ENCODE data around the gene CTTNBP2. TPM values are rescaled to one million over a fixed set of nuclear protein-coding genes. Genes with fewer than 3 reads are reported as not detected.
A peak's percentile ranks its signal among the peaks of the same experiment; 100 is the strongest.
"Not testable (repeated sequence)": the region's sequence is repeated elsewhere in the genome, so short reads cannot be mapped to it uniquely, and the experiment has no call there.

CTTNBP2 gene
- total RNA-seq, 4 donors from 2014 or later = 13.8 to 19.4 (median 17.6) TPM

DNA sequence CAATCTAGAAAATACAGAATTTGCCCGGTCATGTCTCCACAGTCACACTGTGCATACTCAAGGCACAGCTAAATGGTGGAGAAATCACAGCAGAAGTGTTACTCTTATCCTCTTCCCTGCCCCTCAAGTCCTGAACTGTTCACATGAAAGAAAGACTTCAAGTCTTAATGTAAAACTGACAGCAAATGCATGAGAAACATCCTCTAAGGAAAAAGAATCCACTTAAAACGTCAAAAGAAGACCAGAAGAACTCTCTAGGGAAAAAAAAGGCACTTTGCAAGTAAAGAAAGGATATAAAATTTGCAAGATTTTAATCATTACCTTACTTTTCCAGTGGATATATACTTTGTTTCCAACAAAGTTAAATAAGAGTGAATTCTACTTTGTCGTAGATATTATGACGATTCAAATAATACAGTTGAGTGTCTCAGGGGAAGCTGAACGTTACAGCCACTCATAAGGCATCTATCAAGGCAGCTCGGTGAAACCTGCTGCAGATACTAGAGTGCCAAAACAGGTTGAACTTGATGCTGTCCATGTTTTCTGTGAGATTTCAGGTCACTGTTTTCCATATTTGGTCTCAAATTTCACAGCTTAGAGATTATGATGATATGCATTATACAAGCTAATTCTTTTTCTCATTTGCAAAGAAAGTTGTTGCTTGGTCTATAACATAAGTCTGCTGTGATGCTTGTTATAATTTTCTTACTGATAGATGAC is 155.0 kb downstream of the CTTNBP2 start:
- intact Hi-C loops (cut with DNase I) = no loop called here
- H3K27me3 ChIP-seq = no peaks in the 10 kb centered on the region
- no peaks in the 10 kb centered on the region for H3K9me3 ChIP-seq
- no peak overlapping the region for H3K27ac ChIP-seq
- WGBS, 2 donors = 80 to 82% methylated on average over 6 of the region's 6 CpGs
- TF ChIP-seq, protein P1, sequence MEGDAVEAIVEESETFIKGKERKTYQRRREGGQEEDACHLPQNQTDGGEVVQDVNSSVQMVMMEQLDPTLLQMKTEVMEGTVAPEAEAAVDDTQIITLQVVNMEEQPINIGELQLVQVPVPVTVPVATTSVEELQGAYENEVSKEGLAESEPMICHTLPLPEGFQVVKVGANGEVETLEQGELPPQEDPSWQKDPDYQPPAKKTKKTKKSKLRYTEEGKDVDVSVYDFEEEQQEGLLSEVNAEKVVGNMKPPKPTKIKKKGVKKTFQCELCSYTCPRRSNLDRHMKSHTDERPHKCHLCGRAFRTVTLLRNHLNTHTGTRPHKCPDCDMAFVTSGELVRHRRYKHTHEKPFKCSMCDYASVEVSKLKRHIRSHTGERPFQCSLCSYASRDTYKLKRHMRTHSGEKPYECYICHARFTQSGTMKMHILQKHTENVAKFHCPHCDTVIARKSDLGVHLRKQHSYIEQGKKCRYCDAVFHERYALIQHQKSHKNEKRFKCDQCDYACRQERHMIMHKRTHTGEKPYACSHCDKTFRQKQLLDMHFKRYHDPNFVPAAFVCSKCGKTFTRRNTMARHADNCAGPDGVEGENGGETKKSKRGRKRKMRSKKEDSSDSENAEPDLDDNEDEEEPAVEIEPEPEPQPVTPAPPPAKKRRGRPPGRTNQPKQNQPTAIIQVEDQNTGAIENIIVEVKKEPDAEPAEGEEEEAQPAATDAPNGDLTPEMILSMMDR (IDR thresholded peaks at IDR 0.05) = no peak
- no peak for TF ChIP-seq POLR2A (IDR thresholded peaks at IDR 0.05)
- H3K36me3 ChIP-seq = peaks cover 0 to 5% of the 10 kb centered on the region in 2 donors
- H3K4me3 ChIP-seq (replicated peaks in 1 of 3) = no peak overlapping the region
- DNase-seq = no peak
- no peaks in the 10 kb centered on the region for H3K4me1 ChIP-seq

DNA sequence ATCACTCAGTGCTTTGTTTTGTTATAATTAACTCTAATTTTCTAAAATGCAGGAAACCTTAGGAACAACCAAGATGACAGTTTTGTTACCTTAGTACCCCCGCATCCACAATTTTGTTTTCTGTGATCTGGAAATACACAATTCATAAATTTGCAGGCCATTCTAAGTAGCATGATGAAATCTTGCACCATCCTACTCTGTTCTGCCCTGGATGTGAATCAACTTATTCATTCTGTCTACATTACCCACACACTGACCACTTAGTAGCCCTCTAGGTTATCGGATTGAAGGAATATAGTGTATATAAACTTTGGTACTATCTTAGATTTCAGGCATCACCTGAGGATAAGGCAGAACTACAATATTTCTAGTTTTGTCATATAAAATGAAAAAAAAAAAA is 155.9 kb downstream of the CTTNBP2 start:
- intact Hi-C loops (cut with DNase I) = no loop called here

GRCh38 chr7:117716707-117717299 is 156.4 kb downstream of the CTTNBP2 start:
- no peaks in the 10 kb centered on the region for H3K9me3 ChIP-seq
- intact Hi-C loops (cut with DNase I) = no loop called here
- H3K4me3 ChIP-seq (replicated peaks in 1 of 3) = no peak overlapping the region
- H3K27ac ChIP-seq = no peak overlapping the region
- peaks cover 0 to 5% of the 10 kb centered on the region in 2 donors for H3K36me3 ChIP-seq
- TF ChIP-seq, protein P1 (IDR thresholded peaks at IDR 0.05) = no peak
- TF ChIP-seq POLR2A (IDR thresholded peaks at IDR 0.05) = no peak
- WGBS, 2 donors = 72 to 74% methylated on average over 5 of the region's 5 CpGs
- H3K27me3 ChIP-seq = no peaks in the 10 kb centered on the region
- no peaks in the 10 kb centered on the region for H3K4me1 ChIP-seq
- DNase-seq = no peak

More for the DNA sequence above, 155.9 kb downstream of the CTTNBP2 start:
- WGBS, 2 donors = 97 to 98% methylated on average over 2 of the region's 2 CpGs
- Histone ChIP-seq H3K27me3 (no peaks in the 10 kb centered on the region), H3K27ac (no peak overlapping the region), H3K4me1 (no peaks in the 10 kb centered on the region), H3K36me3 (peaks cover 0 to 5% of the 10 kb centered on the region in 2 donors), H3K4me3 (replicated peaks in 1 of 3) (no peak overlapping the region), H3K9me3 (no peaks in the 10 kb centered on the region)
- TF ChIP-seq POLR2A (IDR thresholded peaks at IDR 0.05) = no peak
- TF ChIP-seq, protein P1 (IDR thresholded peaks at IDR 0.05) = no peak
- DNase-seq = no peak

- Histone ChIP-seq H3K9me3 (no peaks in the 10 kb centered on the region), H3K27me3 (no peaks in the 10 kb centered on the region), H3K4me1 (no peaks in the 10 kb centered on the region), H3K4me3 (replicated peaks in 1 of 3) (no peak overlapping the region), H3K36me3 (peaks cover 0 to 5% of the 10 kb centered on the region in 2 donors), H3K27ac (no peak overlapping the region)
- WGBS, 2 donors = 74 to 75% methylated on average over 3 of the region's 3 CpGs
- no peak for TF ChIP-seq POLR2A (IDR thresholded peaks at IDR 0.05)
- TF ChIP-seq, protein P1 (IDR thresholded peaks at IDR 0.05) = peak in 4 of 6 experiments; percentile 14 to 49 (median 40)
- intact Hi-C loops (cut with DNase I) = no loop called here
- DNase-seq = peak; percentile 10 to 12
Observed at GRCh38 chr7:117715784-117716445, 157.3 kb downstream of the CTTNBP2 start.

DNA sequence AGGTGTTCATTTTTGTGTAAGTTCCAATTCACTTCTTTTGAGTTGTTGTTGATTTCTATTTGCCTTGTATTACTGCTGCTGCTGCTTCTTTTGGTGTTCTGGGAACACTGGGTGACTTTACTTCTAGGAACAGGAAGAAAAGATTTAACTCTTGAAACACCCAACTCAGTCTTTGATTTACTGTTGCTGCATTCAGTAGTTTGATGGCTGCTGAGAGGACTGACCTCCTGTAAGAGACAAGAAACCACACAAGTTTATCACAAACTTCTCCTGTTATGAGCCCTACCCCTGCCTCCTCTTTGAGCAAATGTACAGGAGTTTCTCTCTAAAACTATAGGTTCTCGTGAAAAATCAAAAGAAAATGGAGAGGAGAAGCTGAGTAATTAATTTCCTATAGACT is 161.7 kb downstream of the CTTNBP2 start:
- 91 to 92% methylated on average over 1 of the region's 1 CpG for WGBS, 2 donors
- intact Hi-C loops (cut with DNase I) = no loop called here
- Histone ChIP-seq H3K4me3 (replicated peaks in 1 of 3) (no peak overlapping the region), H3K27ac (no peak overlapping the region), H3K36me3 (no peaks in the 10 kb centered on the region), H3K4me1 (no peaks in the 10 kb centered on the region), H3K9me3 (no peaks in the 10 kb centered on the region), H3K27me3 (no peaks in the 10 kb centered on the region)
- TF ChIP-seq, protein P1 (IDR thresholded peaks at IDR 0.05) = no peak
- no peak for TF ChIP-seq POLR2A (IDR thresholded peaks at IDR 0.05)
- no peak for DNase-seq

GRCh38 chr7:117708173-117708572 is 165.1 kb downstream of the CTTNBP2 start:
- 97 to 98% methylated on average over 4 of the region's 4 CpGs for WGBS, 2 donors
- DNase-seq; intact Hi-C loops (cut with DNase I); H3K27me3 ChIP-seq; H3K4me3 ChIP-seq (replicated peaks in 1 of 3); H3K36me3 ChIP-seq; H3K9me3 ChIP-seq; H3K27ac ChIP-seq; H3K4me1 ChIP-seq: not testable (repeated sequence)

Measured in thyroid gland (tissue), 4 donors.